Central memory CD8-positive, alpha-beta T cell (primary cell): ENCODE results near the gene TPSB2.

ENCODE experiments used
- ATAC-seq: fragments of 150-1000 bp; cut with Tn5 transposase; replicated peaks from 2 replicates; pipeline ENCODE4 v1.10.0; 2022; ENCODE audit warnings: mild to moderate bottlenecking, moderate FRiP score, moderate number of reproducible peaks; ENCODE audit not compliant: poor library complexity, severe bottlenecking; ENCODE audit errors: extremely low read depth
- DNase-seq, 2 donors: peaks; one replicate each; pipeline ENCODE4 v3.0.0; 2021; ENCODE audit warnings: low spot score in 2 of 2
- H3K27ac Mint-ChIP-seq: one replicate; pipeline ENCODE4 v1.8.0; 2022; ENCODE audit warnings: low read depth, mild to moderate bottlenecking, moderate library complexity, mixed read lengths
- H3K27me3 Mint-ChIP-seq: one replicate; pipeline ENCODE4 v1.8.0; 2022; ENCODE audit warnings: mixed read lengths
- H3K36me3 Mint-ChIP-seq: one replicate; pipeline ENCODE4 v1.8.0; 2022; ENCODE audit warnings: mild to moderate bottlenecking, moderate library complexity, mixed read lengths; ENCODE audit not compliant: insufficient read depth
- H3K4me1 Mint-ChIP-seq: one replicate; pipeline ENCODE4 v1.8.0; 2022; ENCODE audit warnings: mixed read lengths
- H3K4me3 Mint-ChIP-seq: one replicate; pipeline ENCODE4 v1.8.0; 2022; ENCODE audit warnings: mild to moderate bottlenecking, moderate library complexity, mixed read lengths
- H3K9me3 Mint-ChIP-seq: one replicate; pipeline ENCODE4 v1.8.0; 2022; ENCODE audit warnings: mixed read lengths

TPSB2 gene

DNA sequence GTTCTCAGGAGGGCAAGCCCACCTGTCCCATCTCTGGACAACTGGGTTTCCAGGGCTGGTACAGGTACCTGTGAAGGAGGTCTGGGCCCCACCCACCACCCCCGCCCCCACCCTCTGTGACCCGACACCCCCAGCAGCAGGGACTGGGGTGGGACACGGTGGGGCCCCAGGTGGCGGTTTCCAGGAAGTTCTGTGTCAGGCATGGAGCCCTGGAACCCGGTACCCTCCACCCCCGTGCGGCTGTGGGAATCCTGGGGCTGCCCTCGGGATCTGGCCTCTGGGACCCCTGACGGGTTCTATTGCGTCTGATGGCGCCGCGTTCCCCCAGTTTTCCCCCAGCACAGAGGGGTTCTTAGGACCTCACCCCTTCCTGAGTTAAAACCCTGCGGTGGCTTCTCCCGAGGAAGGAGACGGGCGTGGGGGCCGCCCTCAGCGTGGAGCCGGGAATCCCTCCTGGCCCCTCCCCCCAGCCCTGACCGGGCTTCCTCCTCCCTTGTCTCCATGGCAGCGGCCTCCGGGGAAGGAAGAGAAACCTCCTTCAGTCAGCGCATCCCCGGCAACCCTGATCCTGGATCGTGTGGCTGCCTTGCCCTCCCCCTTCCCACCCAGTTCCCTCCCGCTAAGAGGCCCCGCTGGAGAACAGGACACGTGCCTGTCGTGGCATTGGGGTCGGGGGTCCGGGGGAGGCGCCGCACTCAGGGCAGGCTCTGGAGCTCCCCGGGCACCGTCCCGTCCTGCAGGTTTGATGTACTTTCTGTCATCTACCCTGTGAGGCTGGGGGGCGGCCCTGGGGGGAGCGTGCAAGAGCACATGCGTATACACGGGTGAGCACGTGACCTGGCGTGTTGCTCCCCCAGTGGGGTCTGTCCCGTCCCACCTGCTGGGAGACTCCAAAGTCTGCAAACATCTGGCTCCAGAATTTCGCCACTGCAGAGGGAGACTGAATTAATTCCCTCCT is 46.8 kb downstream of the TPSB2 start:
- Mint-ChIP-seq H3K4me1 (no peaks in the 10 kb centered on the region), H3K4me3 (no peak overlapping the region), H3K36me3 (no peaks in the 10 kb centered on the region), H3K27me3 (no peaks in the 10 kb centered on the region), H3K27ac (no peak overlapping the region), H3K9me3 (no peaks in the 10 kb centered on the region)
- no peak for ATAC-seq
- DNase-seq, result no peak

DNA sequence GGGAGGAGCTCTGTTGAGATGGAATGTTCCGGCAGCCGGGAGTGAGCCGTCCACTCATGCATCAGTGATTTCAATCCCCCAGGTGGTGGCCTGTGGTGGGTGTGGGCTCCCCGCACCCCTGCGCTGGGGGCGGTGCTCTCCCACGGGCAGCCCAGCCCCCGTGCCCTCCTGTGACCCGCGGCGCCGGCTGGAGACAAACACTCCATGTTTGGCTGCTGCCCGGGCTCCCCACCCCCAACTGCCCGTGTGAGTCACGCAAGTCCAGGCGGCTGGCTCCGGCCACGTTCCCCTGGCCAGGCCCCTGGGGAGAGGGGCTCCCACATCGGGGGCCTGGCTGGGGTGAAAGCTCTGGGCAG is 47.7 kb downstream of the TPSB2 start:
- H3K36me3 Mint-ChIP-seq, result no peaks in the 10 kb centered on the region
- no peak overlapping the region for H3K4me3 Mint-ChIP-seq
- no peaks in the 10 kb centered on the region for H3K4me1 Mint-ChIP-seq
- no peaks in the 10 kb centered on the region for H3K27me3 Mint-ChIP-seq
- DNase-seq (no peak), ATAC-seq (no peak)
- no peak overlapping the region for H3K27ac Mint-ChIP-seq
- H3K9me3 Mint-ChIP-seq, result no peaks in the 10 kb centered on the region

GRCh38 chr16:1181404-1182315 is 48.3 kb downstream of the TPSB2 start:
- no peaks in the 10 kb centered on the region for H3K36me3 Mint-ChIP-seq
- no peak overlapping the region for H3K27ac Mint-ChIP-seq
- H3K9me3 Mint-ChIP-seq, result no peaks in the 10 kb centered on the region
- ATAC-seq (no peak), DNase-seq (no peak)
- H3K4me3 Mint-ChIP-seq, result no peak overlapping the region
- H3K27me3 Mint-ChIP-seq, result no peaks in the 10 kb centered on the region
- no peaks in the 10 kb centered on the region for H3K4me1 Mint-ChIP-seq

GRCh38 chr16:1180549-1181403 is 49.2 kb downstream of the TPSB2 start:
- Mint-ChIP-seq H3K9me3 (no peaks in the 10 kb centered on the region), H3K36me3 (no peaks in the 10 kb centered on the region), H3K27me3 (no peaks in the 10 kb centered on the region), H3K27ac (no peak overlapping the region), H3K4me1 (no peaks in the 10 kb centered on the region), H3K4me3 (no peak overlapping the region)
- ATAC-seq (no peak), DNase-seq (no peak)
